Ecto neural progenitor cell (in vitro differentiated cells): Measurements from ENCODE around the gene RIPK4.
"Not testable (repeated sequence)": the region's sequence is repeated elsewhere in the genome, so short reads cannot be mapped to it uniquely, and the experiment has no call there.

ENCODE experiments used
- DNase-seq: peaks from one replicate; pipeline ENCODE4 v3.0.0-alpha.2; 2018; ENCODE audit warnings: low spot score

Gene RIPK4

GRCh38 chr21:41714299-41714865, 52.5 kb downstream of the RIPK4 start:
- not testable (repeated sequence) for DNase-seq

GRCh38 chr21:41713495-41714281, 53.2 kb downstream of the RIPK4 start:
- no peak for DNase-seq

DNA sequence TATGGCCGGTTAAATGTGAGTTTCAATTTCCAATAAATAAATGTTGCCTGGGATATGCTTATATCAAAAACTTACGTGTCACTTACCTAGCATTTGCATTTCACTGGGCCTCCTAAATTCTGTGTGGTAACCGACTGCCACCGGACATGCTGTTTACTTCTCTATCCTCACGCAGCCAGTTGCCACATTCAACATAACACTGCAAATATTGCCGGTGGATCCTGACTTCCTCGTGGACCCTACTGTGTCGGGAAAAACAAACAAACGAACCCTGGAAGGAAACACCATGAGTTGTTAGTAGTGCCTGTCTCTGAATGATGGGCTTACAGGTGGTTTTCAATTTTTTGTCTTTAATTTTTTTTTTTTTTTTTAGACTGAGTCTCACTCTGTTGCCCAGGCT, 54.1 kb downstream of the RIPK4 start:
- DNase-seq, result no peak

GRCh38 chr21:41712201-41712600, 54.7 kb downstream of the RIPK4 start:
- no peak for DNase-seq

- no peak for DNase-seq
Observed at GRCh38 chr21:41711416-41712007, 55.3 kb downstream of the RIPK4 start.

DNA sequence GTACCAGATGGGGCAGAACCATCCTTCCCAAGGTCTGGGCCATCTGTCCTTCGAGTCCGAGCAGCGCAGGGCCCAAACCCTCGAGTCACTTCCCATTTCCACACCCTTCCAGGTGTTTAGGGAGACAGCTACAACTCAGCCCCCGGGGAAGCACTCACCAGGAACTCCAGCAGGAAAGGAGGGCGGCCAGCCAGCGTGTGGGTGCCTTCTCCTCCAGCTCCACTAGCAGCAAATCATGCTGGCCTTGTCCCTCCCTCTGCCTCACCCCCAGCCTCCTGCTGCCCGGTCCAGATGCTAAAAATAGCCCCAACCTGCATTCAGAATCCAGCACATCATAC, 56.1 kb downstream of the RIPK4 start:
- no peak for DNase-seq

- no peak for DNase-seq
Observed at GRCh38 chr21:41709965-41710822, 56.7 kb downstream of the RIPK4 start.

DNA sequence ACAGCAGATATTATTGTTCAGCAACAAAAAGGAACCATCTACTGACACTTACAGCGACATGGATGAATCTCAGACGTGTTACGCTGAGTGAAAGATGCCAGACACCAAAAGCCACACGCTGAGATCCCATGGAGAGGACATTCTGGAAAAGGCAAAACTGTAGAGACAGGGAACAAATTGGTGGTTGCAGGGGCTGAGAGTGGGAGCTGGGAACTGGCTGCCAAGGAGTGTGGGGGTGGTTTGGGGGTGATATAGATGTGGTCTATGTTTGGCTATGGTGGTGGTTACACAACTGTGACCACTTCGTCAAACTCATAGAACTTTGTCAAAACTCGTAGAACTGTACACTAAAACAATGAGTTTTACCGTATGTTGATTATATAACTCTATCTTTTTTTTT, 57.7 kb downstream of the RIPK4 start:
- no peak for DNase-seq

- no peak for DNase-seq
Observed at GRCh38 chr21:41707960-41708330, 58.9 kb downstream of the RIPK4 start.

- DNase-seq, result no peak
Observed at GRCh38 chr21:41707231-41707959, 59.5 kb downstream of the RIPK4 start.

- DNase-seq, result no peak
Observed at GRCh38 chr21:41706678-41707077, 60.2 kb downstream of the RIPK4 start.

GRCh38 chr21:41706263-41706639, 60.6 kb downstream of the RIPK4 start:
- no peak for DNase-seq

- DNase-seq, result no peak
Observed at GRCh38 chr21:41705546-41706262, 61.1 kb downstream of the RIPK4 start.

- DNase-seq, result no peak
Observed at GRCh38 chr21:41703857-41704501, 62.9 kb downstream of the RIPK4 start.

DNA sequence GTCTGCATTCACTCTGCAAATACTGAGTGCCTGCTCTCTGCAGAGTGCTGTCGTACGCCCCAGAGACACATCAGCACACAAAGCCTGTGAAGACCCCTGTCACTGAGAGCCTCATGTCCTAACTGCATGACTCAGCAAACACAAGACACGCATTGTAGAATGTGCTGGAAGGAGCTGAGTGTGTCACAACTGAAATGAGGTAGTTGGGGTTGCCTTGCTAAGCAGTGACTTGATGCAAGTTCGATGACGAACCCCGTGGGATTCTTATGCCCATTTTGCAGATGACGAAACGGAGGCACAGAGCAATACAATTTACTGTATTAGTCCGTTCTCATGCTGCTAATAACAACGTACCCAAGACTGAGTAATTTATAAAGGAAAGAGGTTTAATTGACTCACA, 65.1 kb downstream of the RIPK4 start:
- no peak for DNase-seq

DNA sequence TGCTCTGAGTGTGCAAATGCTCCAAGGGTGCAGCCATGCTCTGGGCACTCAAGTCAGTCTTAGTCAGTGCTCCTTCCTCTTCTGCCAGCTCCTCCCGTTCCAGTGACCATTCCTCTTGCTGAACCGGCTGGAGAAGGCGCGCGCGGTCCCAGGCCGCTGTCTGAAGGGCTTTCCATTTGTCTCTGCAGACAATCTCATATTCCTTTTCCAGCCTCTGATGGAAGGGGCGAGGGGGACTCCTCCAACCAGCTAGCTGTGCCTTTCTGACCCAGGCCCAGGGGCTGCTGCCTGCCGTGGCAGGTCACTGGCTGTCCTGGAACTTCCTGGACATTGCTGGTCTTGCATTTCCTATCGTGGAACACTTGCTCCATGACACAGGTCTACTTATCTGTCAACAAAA, 67.5 kb downstream of the RIPK4 start:
- no peak for DNase-seq

DNA sequence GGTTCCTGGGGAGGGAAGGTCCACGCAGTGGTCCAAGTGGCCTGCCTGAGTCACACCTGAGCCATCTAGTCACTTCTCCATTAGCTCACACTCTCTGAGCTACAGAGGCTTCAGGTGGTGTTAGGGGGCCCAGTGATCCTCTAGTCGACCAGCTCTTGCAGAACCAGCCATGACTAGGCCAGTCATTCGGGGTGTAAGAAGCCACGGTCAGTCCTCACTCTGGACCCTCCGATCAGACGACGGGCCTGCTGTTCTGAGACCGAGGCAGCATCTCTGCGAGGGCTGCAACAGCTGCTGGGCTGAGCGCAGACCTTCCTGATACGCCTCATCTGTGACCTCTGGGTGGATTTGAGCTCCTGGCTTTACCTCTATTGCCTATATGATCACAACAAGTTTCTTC, 68.8 kb downstream of the RIPK4 start:
- DNase-seq, result no peak

DNA sequence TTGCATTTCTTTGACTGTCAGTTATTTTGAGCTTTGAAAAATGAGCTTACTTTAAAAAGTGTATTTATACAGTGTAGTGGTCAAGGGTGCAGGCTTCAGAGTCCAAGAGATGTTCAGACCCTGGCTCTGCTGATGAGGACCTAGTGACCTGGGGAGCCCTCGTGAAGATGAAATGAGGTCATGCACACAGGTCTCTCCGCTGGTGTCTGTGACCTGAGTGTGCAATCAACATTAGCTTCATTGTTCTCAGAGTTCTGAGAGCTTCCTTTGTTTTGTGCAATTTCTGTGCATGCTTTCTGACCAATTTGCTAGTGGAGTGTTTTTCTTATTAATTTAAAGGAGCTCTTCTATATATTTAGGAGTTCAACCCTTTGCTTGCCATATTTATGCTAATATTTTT, 71.3 kb downstream of the RIPK4 start:
- DNase-seq, result no peak

DNA sequence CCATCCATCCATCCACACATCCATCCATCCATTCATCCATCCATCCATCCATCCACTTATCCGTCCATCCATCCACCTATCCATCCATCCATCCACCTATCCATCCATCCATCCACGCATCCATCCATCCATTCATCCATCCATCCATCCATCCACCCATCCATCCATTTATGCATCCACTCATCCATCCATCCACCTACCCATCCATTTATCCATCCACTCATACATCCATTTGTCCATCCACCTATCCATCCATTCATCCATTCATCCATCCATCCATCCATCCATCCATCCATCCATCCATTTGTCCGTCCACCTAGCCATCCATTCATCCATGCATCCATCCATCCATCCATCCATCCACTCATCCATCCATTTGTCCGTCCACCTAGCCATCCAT, 72.8 kb downstream of the RIPK4 start:
- DNase-seq, result not testable (repeated sequence)

DNA sequence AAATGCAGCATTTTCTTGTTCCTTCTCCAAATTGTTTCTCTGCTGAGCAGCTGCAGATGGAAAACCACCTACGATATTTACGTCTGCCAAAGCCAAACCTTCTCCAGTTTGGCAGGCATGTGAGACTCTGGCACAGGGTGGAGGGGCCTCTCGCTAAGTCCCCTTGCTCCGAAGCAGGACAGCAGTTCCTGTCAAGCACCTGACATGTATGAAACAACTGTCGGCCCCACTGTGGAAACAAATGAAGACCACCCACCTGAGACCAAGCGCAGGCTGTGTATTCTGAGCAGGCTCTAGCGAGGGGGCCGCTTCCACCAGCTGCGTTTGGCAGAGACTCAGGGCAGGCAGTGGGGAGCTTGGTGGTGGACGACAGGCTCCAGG, 74.7 kb downstream of the RIPK4 start:
- no peak for DNase-seq
